Trophoblast cell (in vitro differentiated cells and primary cell): ENCODE measurements around the gene P2RY2.
"Not testable (repeated sequence)": the region's sequence is repeated elsewhere in the genome, so short reads cannot be mapped to it uniquely, and the experiment has no call there.

Experiments used
- DNase-seq, 2 donors: peaks; one replicate each; pipeline ENCODE4 v3.0.0-alpha.2; 2016
- H2AFZ ChIP-seq: 2 replicates; pipeline ENCODE4 v1.6.1; 2013; ENCODE audit warnings: low read length, moderate library complexity, mild to moderate bottlenecking; ENCODE audit not compliant: insufficient read depth, poor library complexity
- H2AK5ac ChIP-seq: 2 replicates; pipeline ENCODE4 v1.6.1; 2013; ENCODE audit warnings: mild to moderate bottlenecking, low read length
- H2BK120ac ChIP-seq: 2 replicates; pipeline ENCODE4 v1.6.1; 2013; ENCODE audit warnings: low read length, mild to moderate bottlenecking, moderate library complexity; ENCODE audit not compliant: insufficient read depth, poor library complexity
- H2BK12ac ChIP-seq: 2 replicates; pipeline ENCODE4 v1.6.1; 2013; ENCODE audit warnings: mild to moderate bottlenecking, low read length, moderate library complexity
- H2BK5ac ChIP-seq: 2 replicates; pipeline ENCODE4 v1.6.1; 2013; ENCODE audit warnings: low read length, low read depth, moderate library complexity, mild to moderate bottlenecking; ENCODE audit not compliant: poor library complexity
- H3K14ac ChIP-seq: 2 replicates; pipeline ENCODE4 v1.6.1; 2013; ENCODE audit warnings: mild to moderate bottlenecking, low read length
- H3K18ac ChIP-seq: 2 replicates; pipeline ENCODE4 v1.6.1; 2013; ENCODE audit warnings: mild to moderate bottlenecking, low read length
- H3K23ac ChIP-seq: 2 replicates; pipeline ENCODE4 v1.6.1; 2013; ENCODE audit warnings: low read length
- H3K27ac ChIP-seq: 2 replicates; pipeline ENCODE4 v1.5.1; 2013; ENCODE audit warnings: low read depth, mild to moderate bottlenecking, inconsistent platforms, low read length, moderate library complexity
- H3K27me3 ChIP-seq: 2 replicates; pipeline ENCODE4 v1.6.1; 2013; ENCODE audit warnings: inconsistent platforms, mild to moderate bottlenecking, low read length, moderate library complexity; ENCODE audit not compliant: insufficient read depth
- H3K36me3 ChIP-seq, 2 experiments: 1 replicate in 1 of 2; 2 replicates in 1 of 2; pipeline ENCODE4 v1.6.1; 2013; ENCODE audit warnings: low read length in 2 of 2, mild to moderate bottlenecking in 2 of 2, moderate library complexity in 1 of 2; ENCODE audit not compliant: insufficient read depth in 2 of 2, control insufficient read depth in 1 of 2
- H3K4ac ChIP-seq: 2 replicates; pipeline ENCODE4 v1.6.1; 2013; ENCODE audit warnings: low read depth, mild to moderate bottlenecking, low read length, moderate library complexity
- H3K4me1 ChIP-seq, 2 experiments: 1 replicate in 1 of 2; 2 replicates in 1 of 2; pipeline ENCODE4 v1.6.1; 2013; ENCODE audit warnings: low read length in 2 of 2, mild to moderate bottlenecking in 2 of 2, moderate library complexity in 1 of 2; ENCODE audit not compliant: insufficient read depth in 2 of 2, control insufficient read depth in 1 of 2
- H3K4me2 ChIP-seq: 2 replicates; pipeline ENCODE4 v1.6.1; 2013; ENCODE audit warnings: inconsistent platforms, mild to moderate bottlenecking, low read length, moderate library complexity
- H3K4me3 ChIP-seq: 2 replicates; pipeline ENCODE4 v1.5.1; 2013; ENCODE audit warnings: mild to moderate bottlenecking, low read depth, low read length, inconsistent platforms
- H3K79me1 ChIP-seq: one replicate; pipeline ENCODE4 v1.6.1; 2013; ENCODE audit warnings: low read length
- H3K79me2 ChIP-seq: 2 replicates; pipeline ENCODE4 v1.6.1; 2013; ENCODE audit warnings: low read length, mild to moderate bottlenecking; ENCODE audit not compliant: control insufficient read depth, insufficient read depth, poor library complexity
- H3K9ac ChIP-seq: 2 replicates; pipeline ENCODE4 v1.6.1; 2013; ENCODE audit warnings: mild to moderate bottlenecking, low read length
- H3K9me3 ChIP-seq: 2 replicates; pipeline ENCODE4 v1.6.1; 2013; ENCODE audit warnings: low read depth, mild to moderate bottlenecking, control low read depth, inconsistent platforms, low read length; ENCODE audit not compliant: insufficient read depth
- H4K12ac ChIP-seq: 2 replicates; pipeline ENCODE4 v1.6.1; 2013; ENCODE audit warnings: low read depth, mild to moderate bottlenecking, low read length, moderate library complexity
- H4K8ac ChIP-seq: 2 replicates; pipeline ENCODE4 v1.6.1; 2013; ENCODE audit warnings: low read depth, mild to moderate bottlenecking, low read length, moderate library complexity
- H4K91ac ChIP-seq: one replicate; pipeline ENCODE4 v1.6.1; 2013; ENCODE audit warnings: low read depth, mild to moderate bottlenecking, low read length, moderate library complexity
- WGBS: extraction: QIAGEN DNeasy Blood & Tissue Kit; methylation state at CpG from one replicate; pipeline ENCODE4 v1.1.7; 2013; ENCODE audit warnings: missing lambda C conversion rate; ENCODE audit not compliant: insufficient read length, insufficient coverage; ENCODE audit errors: extremely low coverage; 5-methylcytosine and 5-hydroxymethylcytosine counted together

P2RY2 gene

DNA sequence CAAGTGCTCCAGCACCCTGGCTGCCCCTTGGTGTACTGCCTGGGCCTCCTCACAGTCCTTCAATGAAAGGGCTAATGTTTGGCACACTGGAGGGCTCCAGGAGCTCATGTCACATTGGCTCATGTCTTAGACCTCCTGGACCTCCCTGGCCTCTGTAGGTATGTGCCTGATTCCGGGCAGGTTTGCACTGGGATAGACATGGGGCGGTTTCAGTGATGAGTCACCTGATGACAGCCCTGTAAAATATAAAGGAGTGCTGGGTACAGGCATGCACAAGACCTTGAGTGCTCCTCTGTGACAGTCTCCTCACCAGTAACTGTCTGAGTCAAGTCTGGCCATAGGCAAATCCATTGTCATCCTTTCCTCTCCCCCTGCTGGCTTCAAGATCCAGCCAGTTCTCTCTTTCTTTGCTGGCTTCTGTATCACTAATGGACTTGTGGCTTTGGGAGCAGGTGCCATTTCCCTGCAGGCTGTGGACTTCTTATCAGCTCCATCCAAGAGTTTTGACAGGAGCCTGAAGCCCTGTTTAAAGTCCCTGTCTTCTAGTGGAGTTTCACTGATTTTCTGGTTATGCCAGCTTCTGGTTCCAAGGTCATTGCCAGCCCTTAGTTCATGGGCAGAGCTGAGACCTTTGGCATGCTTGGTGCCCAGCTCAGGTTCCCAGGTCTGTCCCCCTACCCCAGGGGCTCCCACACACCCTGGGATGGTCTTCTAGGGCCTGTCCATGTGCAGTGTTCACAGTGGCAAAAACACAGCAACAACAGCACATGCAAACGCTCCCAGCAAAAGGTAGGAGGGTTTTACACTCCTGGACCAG lies 22.7 kb upstream of the P2RY2 start:
- H4K8ac ChIP-seq = peak overlapping the region; percentile 7
- H3K4ac ChIP-seq = no peak overlapping the region
- H2BK5ac ChIP-seq = peak overlapping the region; percentile 57
- no peak overlapping the region for H4K12ac ChIP-seq
- peak overlapping the region; percentile 30 for H3K14ac ChIP-seq
- H2AFZ ChIP-seq = no peak overlapping the region
- H4K91ac ChIP-seq = peak overlapping the region; percentile 68
- WGBS = no CpG with 5 or more reads among the region's 3 CpGs
- peak overlapping the region; percentile 68 for H3K27ac ChIP-seq
- DNase-seq = peak; percentile 95 to 96
- peaks cover 42 to 43% of the 10 kb centered on the region in 2 experiments for H3K4me1 ChIP-seq
- peaks cover 20% of the 10 kb centered on the region for H3K79me1 ChIP-seq
- peak overlapping the region; percentile 57 for H2AK5ac ChIP-seq
- peak overlapping the region; percentile 59 for H2BK120ac ChIP-seq
- H3K9ac ChIP-seq = no peak overlapping the region
- H3K18ac ChIP-seq = peak overlapping the region; percentile 55
- H3K36me3 ChIP-seq = no peaks in the 10 kb centered on the region
- H3K79me2 ChIP-seq = no peaks in the 10 kb centered on the region
- H2BK12ac ChIP-seq = peak overlapping the region; percentile 40
- no peaks in the 10 kb centered on the region for H3K27me3 ChIP-seq
- H3K4me2 ChIP-seq = no peak overlapping the region
- H3K9me3 ChIP-seq = no peaks in the 10 kb centered on the region
- H3K23ac ChIP-seq = no peak overlapping the region
- no peak overlapping the region for H3K4me3 ChIP-seq

DNA sequence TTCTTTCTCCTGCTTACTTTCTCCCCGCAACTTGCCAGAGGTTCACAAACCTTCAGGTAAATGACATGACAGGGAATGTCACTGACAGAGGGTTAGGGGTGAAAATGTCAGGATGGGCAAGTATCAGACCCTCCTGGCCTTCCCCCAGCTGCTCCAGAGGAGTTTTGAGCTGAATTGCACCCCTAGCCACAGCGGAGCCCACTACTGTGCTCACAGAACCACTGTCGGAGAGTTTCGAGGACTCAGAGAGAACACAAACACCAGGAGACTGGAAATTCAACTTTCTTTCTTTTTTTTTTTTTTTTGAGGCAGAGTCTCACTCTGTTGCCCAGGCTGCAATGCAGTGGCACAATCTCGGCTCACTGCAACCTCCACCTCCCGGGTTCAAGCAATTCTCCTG lies 21.5 kb upstream of the P2RY2 start:
- Histone ChIP-seq H3K79me2 (no peaks in the 10 kb centered on the region), H3K23ac (no peak overlapping the region)

DNA sequence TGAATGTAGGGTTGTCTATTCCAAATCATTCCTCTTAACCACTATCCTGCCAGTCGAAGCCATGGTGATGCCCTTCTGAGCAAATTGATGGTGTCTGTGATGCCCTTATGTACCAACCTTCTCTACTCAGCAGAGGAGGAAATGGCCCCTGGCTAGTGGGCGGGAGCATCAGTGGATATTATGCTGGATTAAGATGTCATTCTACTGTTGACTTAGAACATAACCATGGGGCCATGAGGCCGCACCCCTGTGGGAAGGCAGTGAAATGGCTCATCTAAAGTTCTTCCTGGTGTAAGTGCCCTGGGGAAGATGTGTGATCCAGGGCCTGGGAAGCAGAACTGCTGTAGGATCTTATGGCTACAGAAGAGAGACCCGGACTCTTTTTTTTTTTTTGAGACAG lies 20.7 kb upstream of the P2RY2 start:
- no peak overlapping the region for H3K4me2 ChIP-seq
- H2AFZ ChIP-seq = no peak overlapping the region
- no peak overlapping the region for H4K8ac ChIP-seq
- DNase-seq = no peak
- no peak overlapping the region for H3K23ac ChIP-seq
- no peak overlapping the region for H3K4ac ChIP-seq
- no peak overlapping the region for H2BK5ac ChIP-seq
- H3K36me3 ChIP-seq = no peaks in the 10 kb centered on the region
- H3K9ac ChIP-seq = no peak overlapping the region
- no peak overlapping the region for H4K91ac ChIP-seq
- H3K14ac ChIP-seq = no peak overlapping the region
- H3K27ac ChIP-seq = no peak overlapping the region
- no peaks in the 10 kb centered on the region for H3K27me3 ChIP-seq
- H2BK120ac ChIP-seq = no peak overlapping the region
- H2AK5ac ChIP-seq = no peak overlapping the region
- H3K9me3 ChIP-seq = no peaks in the 10 kb centered on the region
- H4K12ac ChIP-seq = no peak overlapping the region
- H3K4me3 ChIP-seq = no peak overlapping the region
- WGBS = no CpG with 5 or more reads among the region's 4 CpGs
- no peak overlapping the region for H3K18ac ChIP-seq
- H3K4me1 ChIP-seq = peaks cover 50 to 52% of the 10 kb centered on the region in 2 experiments
- peaks cover 20% of the 10 kb centered on the region for H3K79me1 ChIP-seq
- no peaks in the 10 kb centered on the region for H3K79me2 ChIP-seq
- peak overlapping the region; percentile 51 for H2BK12ac ChIP-seq

More for the DNA sequence above, 21.5 kb upstream of the P2RY2 start:
- no peak overlapping the region for H3K14ac ChIP-seq
- no peaks in the 10 kb centered on the region for H3K9me3 ChIP-seq
- H2BK5ac ChIP-seq = no peak overlapping the region
- DNase-seq = no peak
- H2BK12ac ChIP-seq = no peak overlapping the region
- no peak overlapping the region for H3K18ac ChIP-seq
- H3K9ac ChIP-seq = no peak overlapping the region
- no peak overlapping the region for H3K4me2 ChIP-seq
- no peak overlapping the region for H2BK120ac ChIP-seq
- no peaks in the 10 kb centered on the region for H3K36me3 ChIP-seq
- no peak overlapping the region for H3K4ac ChIP-seq
- no peak overlapping the region for H2AFZ ChIP-seq
- H2AK5ac ChIP-seq = no peak overlapping the region
- no peak overlapping the region for H4K12ac ChIP-seq
- peak overlapping the region; percentile 4 for H4K91ac ChIP-seq
- H3K4me3 ChIP-seq = no peak overlapping the region
- peaks cover 45 to 47% of the 10 kb centered on the region in 2 experiments for H3K4me1 ChIP-seq
- no peak overlapping the region for H4K8ac ChIP-seq
- H3K27ac ChIP-seq = no peak overlapping the region
- no CpG with 5 or more reads among the region's 6 CpGs for WGBS
- H3K79me1 ChIP-seq = peaks cover 20% of the 10 kb centered on the region
- H3K27me3 ChIP-seq = no peaks in the 10 kb centered on the region

DNA sequence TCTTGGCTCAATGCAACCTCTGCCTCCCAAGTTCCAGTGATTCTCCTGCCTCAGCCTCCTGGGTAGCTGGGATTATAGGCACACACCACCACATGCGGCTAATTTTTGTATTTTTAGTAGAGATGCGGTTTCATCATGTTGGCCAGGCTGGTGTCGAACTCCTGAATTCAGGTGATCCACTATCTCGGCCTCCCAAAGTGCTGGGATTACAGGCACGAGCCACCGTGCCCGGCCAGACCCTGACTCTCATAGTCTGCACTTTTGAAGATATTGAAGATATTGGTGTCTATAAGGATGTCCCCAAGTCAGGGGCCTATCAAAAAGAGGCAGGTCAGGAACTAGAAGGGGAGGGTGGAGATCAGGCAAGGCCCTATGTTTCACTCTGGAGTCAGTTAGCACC lies 20.3 kb upstream of the P2RY2 start:
- H2AK5ac ChIP-seq, H2BK5ac ChIP-seq, H3K9ac ChIP-seq, H3K79me2 ChIP-seq, H3K27me3 ChIP-seq, H3K9me3 ChIP-seq, H3K14ac ChIP-seq, H3K4ac ChIP-seq, H2AFZ ChIP-seq, H3K36me3 ChIP-seq, H3K18ac ChIP-seq, DNase-seq, H2BK120ac ChIP-seq, H4K91ac ChIP-seq, H3K27ac ChIP-seq, H3K23ac ChIP-seq, H4K8ac ChIP-seq, H4K12ac ChIP-seq, H3K4me3 ChIP-seq, H3K4me2 ChIP-seq: not testable (repeated sequence)
- Histone ChIP-seq H3K4me1 (peaks cover 49 to 51% of the 10 kb centered on the region in 2 experiments), H3K79me1 (peaks cover 17% of the 10 kb centered on the region), H2BK12ac (peak overlapping the region; percentile 12)
- WGBS = no CpG with 5 or more reads among the region's 7 CpGs
